ENCODE data around the gene PCDHGB1.
"Not testable (repeated sequence)": the region's sequence is repeated elsewhere in the genome, so short reads cannot be mapped to it uniquely, and the experiment has no call there.

PCDHGB1 gene

GRCh38 chr5:141383345-141383744 lies 33.4 kb downstream of the PCDHGB1 start:
- Histone ChIP-seq H4K20me1 (ENCODE audit: insufficient read depth, low read length) (no peaks in the 10 kb centered on the region), H3K27ac (ENCODE audit: low read length) (no peak overlapping the region), H3K27me3 (ENCODE audit: low read depth, low read length) (no peaks in the 10 kb centered on the region), H3K9ac (ENCODE audit: low read length) (no peak overlapping the region), H3K79me2 (ENCODE audit: low read length) (no peaks in the 10 kb centered on the region), H3K9me3 (ENCODE audit: insufficient read depth, low read length) (no peaks in the 10 kb centered on the region), H3K4me1 (ENCODE audit: low read length) (no peaks in the 10 kb centered on the region), H3K4me2 (ENCODE audit: low read length) (no peak overlapping the region), H3K4me3 (ENCODE audit: low read length) (no peak overlapping the region), H2AFZ (ENCODE audit: low read depth, low read length) (no peak overlapping the region), H3K36me3 (replicated peaks; ENCODE audit: low read depth, low read length) (no peaks in the 10 kb centered on the region)
- TF ChIP-seq EZH2phosphoT487 (IDR thresholded peaks at IDR 0.05; ENCODE audit: low read depth) (no peak), CTCF (IDR thresholded peaks at IDR 0.05; ENCODE audit: low read depth, low read length) (no peak)

- Histone ChIP-seq H3K4me2 (ENCODE audit: low read length) (no peak overlapping the region), H3K9me3 (ENCODE audit: insufficient read depth, low read length) (no peaks in the 10 kb centered on the region)
Observed at GRCh38 chr5:141384471-141385267, 34.8 kb downstream of the PCDHGB1 start.

GRCh38 chr5:141387557-141388311 lies 37.8 kb downstream of the PCDHGB1 start, which contains the start of gene PCDHGB4:
TSS of gene PCDHGB4 (plus strand) at chr5:141387698. CDS start at chr5:141387885, 187 bp downstream.
- not testable (repeated sequence) for H3K36me3 ChIP-seq (replicated peaks; ENCODE audit: low read depth, low read length); H3K4me1 ChIP-seq (ENCODE audit: low read length); H2AFZ ChIP-seq (ENCODE audit: low read depth, low read length); H3K79me2 ChIP-seq (ENCODE audit: low read length); H3K4me3 ChIP-seq (ENCODE audit: low read length); H3K27ac ChIP-seq (ENCODE audit: low read length); H3K9ac ChIP-seq (ENCODE audit: low read length); H3K4me2 ChIP-seq (ENCODE audit: low read length); H3K9me3 ChIP-seq (ENCODE audit: insufficient read depth, low read length); H4K20me1 ChIP-seq (ENCODE audit: insufficient read depth, low read length); H3K27me3 ChIP-seq (ENCODE audit: low read depth, low read length)

More at GRCh38 chr5:141384471-141385267, 34.8 kb downstream of the PCDHGB1 start:
- Histone ChIP-seq H4K20me1 (ENCODE audit: insufficient read depth, low read length) (no peaks in the 10 kb centered on the region), H2AFZ (ENCODE audit: low read depth, low read length) (no peak overlapping the region), H3K4me1 (ENCODE audit: low read length) (no peaks in the 10 kb centered on the region), H3K36me3 (replicated peaks; ENCODE audit: low read depth, low read length) (no peaks in the 10 kb centered on the region), H3K27ac (ENCODE audit: low read length) (no peak overlapping the region), H3K27me3 (ENCODE audit: low read depth, low read length) (no peaks in the 10 kb centered on the region), H3K4me3 (ENCODE audit: low read length) (no peak overlapping the region), H3K79me2 (ENCODE audit: low read length) (no peaks in the 10 kb centered on the region), H3K9ac (ENCODE audit: low read length) (no peak overlapping the region)
- no peak for TF ChIP-seq EZH2phosphoT487 (IDR thresholded peaks at IDR 0.05; ENCODE audit: low read depth)
- no peak for TF ChIP-seq CTCF (IDR thresholded peaks at IDR 0.05; ENCODE audit: low read depth, low read length)

- Histone ChIP-seq H3K4me3 (ENCODE audit: low read length) (no peak overlapping the region), H3K4me2 (ENCODE audit: low read length) (no peak overlapping the region), H3K9me3 (ENCODE audit: insufficient read depth, low read length) (no peaks in the 10 kb centered on the region), H3K27ac (ENCODE audit: low read length) (no peak overlapping the region), H3K27me3 (ENCODE audit: low read depth, low read length) (no peaks in the 10 kb centered on the region), H4K20me1 (ENCODE audit: insufficient read depth, low read length) (no peaks in the 10 kb centered on the region), H2AFZ (ENCODE audit: low read depth, low read length) (no peak overlapping the region), H3K4me1 (ENCODE audit: low read length) (no peaks in the 10 kb centered on the region), H3K36me3 (replicated peaks; ENCODE audit: low read depth, low read length) (no peaks in the 10 kb centered on the region), H3K9ac (ENCODE audit: low read length) (no peak overlapping the region), H3K79me2 (ENCODE audit: low read length) (no peaks in the 10 kb centered on the region)
- TF ChIP-seq CTCF (IDR thresholded peaks at IDR 0.05; ENCODE audit: low read depth, low read length) (no peak), EZH2phosphoT487 (IDR thresholded peaks at IDR 0.05; ENCODE audit: low read depth) (no peak)
Observed at GRCh38 chr5:141388661-141389060, 38.8 kb downstream of the PCDHGB1 start.

Measured in OCI-LY3 (cell line).